Panc1 (cell line): ENCODE data around the gene ACSM2B. TPM values are rescaled to one million over a fixed set of nuclear protein-coding genes. Genes with fewer than 3 reads are reported as not detected.
"Not testable (repeated sequence)": the region's sequence is repeated elsewhere in the genome, so short reads cannot be mapped to it uniquely, and the experiment has no call there.

Source experiments
- ATAC-seq: fragments of 200-7000 bp; cut with Tn5 transposase; 2 replicates; pipeline ENCODE4 v1.9.1; 2020; ENCODE audit warnings: mild to moderate bottlenecking, moderate library complexity
- BruUV-seq: library from RNA; stranded (reverse); fragments of 400-500 nt; replicated peaks from 2 replicates; lab custom pipeline; 2021; lab: Mats Ljungman, UMichigan
- CTCF ChIA-PET: fragments of 300-600 bp; sonication (Branson Sonifier 250); formaldehyde crosslinking; loops from one replicate; lab custom pipeline; 2022; ENCODE audit warnings: antibody characterized with exemption; lab: Charles Lee
- POLR2A ChIA-PET: fragments of 300-600 bp; sonication (Branson Sonifier 250); formaldehyde crosslinking; loops from one replicate; lab custom pipeline; 2022; ENCODE audit warnings: antibody characterized with exemption; lab: Charles Lee
- DNase-seq: peaks from one replicate; pipeline ENCODE4 v3.0.0-alpha.2; 2010; ENCODE audit warnings: low read depth, low spot score
- H3K27ac ChIP-seq: 2 replicates; pipeline ENCODE4 v1.5.1; 2011; ENCODE audit warnings: mild to moderate bottlenecking, low read length, inconsistent platforms
- H3K27me3 ChIP-seq: fragments of 200-500 bp; sonication (Bioruptor generic); 2 replicates; pipeline ENCODE4 v1.6.0; 2014; ENCODE audit warnings: low read length, inconsistent platforms; ENCODE audit not compliant: control insufficient read depth, insufficient read depth
- H3K36me3 ChIP-seq: fragments of 200-500 bp; sonication (Bioruptor generic); 2 replicates; pipeline ENCODE4 v1.5.1; 2014; ENCODE audit warnings: inconsistent platforms, mild to moderate bottlenecking, low read length, moderate library complexity; ENCODE audit not compliant: control insufficient read depth, insufficient read depth
- H3K4me1 ChIP-seq: 2 replicates; pipeline ENCODE4 v1.5.1; 2011; ENCODE audit warnings: inconsistent platforms, mild to moderate bottlenecking, low read length, moderate library complexity; ENCODE audit not compliant: control insufficient read depth, insufficient read depth
- H3K4me3 ChIP-seq, 2 experiments: 2 replicates each; pipeline ENCODE4 v1.5.1; 2011 to 2012; ENCODE audit warnings: low read depth in 2 of 2, low read length in 2 of 2, mild to moderate bottlenecking in 2 of 2, inconsistent platforms in 1 of 2, moderate library complexity in 1 of 2
- H3K9me3 ChIP-seq: fragments of 200-500 bp; sonication (Bioruptor generic); 2 replicates; pipeline ENCODE4 v1.5.1; 2014; ENCODE audit warnings: low read depth, mild to moderate bottlenecking, inconsistent platforms, low read length, moderate library complexity; ENCODE audit not compliant: control insufficient read depth, insufficient read depth
- in situ Hi-C: cut with HindIII; loops from 2 replicates; pipeline ENCODE4 v1.10.0; 2016; ENCODE audit warnings: low sequenced_read_pairs, low pct_unique_long_range_greater_than_20kb
- intact Hi-C: fragments of 100-400 bp; cut with micrococcal nuclease; formaldehyde crosslinking; loops from one replicate; pipeline ENCODE4 v1.10.0; 2022; ENCODE audit not compliant: unreplicated experiment
- total RNA-seq: library from RNA; stranded (reverse); gene quantifications from one replicate; pipeline ENCODE4 v1.2.1, GENCODE V29; 2021; ENCODE audit not compliant: unreplicated experiment

The ACSM2B gene
- total RNA-seq, 1 experiment from 2014 or later: 0.10 TPM

DNA sequence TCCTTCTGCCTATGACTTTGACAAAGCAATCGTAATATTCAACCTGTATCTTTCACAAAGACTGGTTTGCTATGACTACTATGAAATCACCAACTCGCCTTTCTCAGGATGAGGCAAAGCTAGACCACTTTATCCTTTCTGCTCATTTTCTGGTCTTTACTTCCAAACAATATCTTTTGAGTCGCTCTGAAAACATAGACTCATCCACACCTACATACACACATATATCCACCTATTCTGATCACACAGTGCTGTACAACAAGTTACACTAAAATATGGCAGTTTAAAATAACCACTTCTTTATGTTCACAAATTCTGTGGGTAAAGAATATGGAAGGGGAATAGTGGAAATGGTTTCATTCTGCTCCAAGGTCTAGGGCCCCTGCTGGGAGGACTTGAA lies 85.2 kb downstream of the ACSM2B start:
- POLR2A ChIA-PET, H3K4me3 ChIP-seq, H3K36me3 ChIP-seq, intact Hi-C loops, in situ Hi-C loops, ATAC-seq, H3K9me3 ChIP-seq, BruUV-seq, DNase-seq, H3K27ac ChIP-seq, H3K27me3 ChIP-seq, CTCF ChIA-PET, H3K4me1 ChIP-seq: not testable (repeated sequence)

Other genes with a start within 250 kb of the ACSM2B start
- gene GP2, start 248.9 kb downstream of the ACSM2B start, total RNA-seq: 5.8 TPM
- gene UMOD, start 223.7 kb downstream of the ACSM2B start, total RNA-seq: not detected
- gene PDILT, start 171.6 kb downstream of the ACSM2B start, total RNA-seq: not detected
- gene ACSM5, start 166.8 kb downstream of the ACSM2B start, total RNA-seq: 0.21 TPM
- gene ACSM2A, start 124.8 kb downstream of the ACSM2B start, total RNA-seq: not detected
- not detected for gene ACSM1, start 121.3 kb upstream of the ACSM2B start, total RNA-seq
- 36.2 TPM for gene THUMPD1, start 165.5 kb upstream of the ACSM2B start, total RNA-seq
- gene ACSM3, start 187.6 kb upstream of the ACSM2B start, total RNA-seq: 0.44 TPM
- gene ERI2, start 230.1 kb upstream of the ACSM2B start, total RNA-seq: 20.4 TPM
- 13.6 TPM for gene REXO5, start 230.2 kb upstream of the ACSM2B start, total RNA-seq